Activated CD8-positive, alpha-beta memory T cell treated with anti-CD3 and anti-CD28 coated beads for 4 hours (primary cell): Measurements from ENCODE around the gene IFITM2.
"Not testable (repeated sequence)": the region's sequence is repeated elsewhere in the genome, so short reads cannot be mapped to it uniquely, and the experiment has no call there.

ENCODE experiments used
- DNase-seq, 2 donors: peaks; one replicate each; pipeline ENCODE4 v3.0.0-alpha.2; 2020; ENCODE audit warnings: low read depth in 2 of 2

IFITM2 gene

GRCh38 chr11:325796-326591 is 18.4 kb downstream of the IFITM2 start:
- DNase-seq: no peak

- no peak for DNase-seq
Measured at GRCh38 chr11:326592-326841, 18.9 kb downstream of the IFITM2 start.

GRCh38 chr11:326842-327580 is 19.4 kb downstream of the IFITM2 start:
- DNase-seq: no peak

- DNase-seq: no peak
Measured at GRCh38 chr11:327581-327923, 19.9 kb downstream of the IFITM2 start.

DNA sequence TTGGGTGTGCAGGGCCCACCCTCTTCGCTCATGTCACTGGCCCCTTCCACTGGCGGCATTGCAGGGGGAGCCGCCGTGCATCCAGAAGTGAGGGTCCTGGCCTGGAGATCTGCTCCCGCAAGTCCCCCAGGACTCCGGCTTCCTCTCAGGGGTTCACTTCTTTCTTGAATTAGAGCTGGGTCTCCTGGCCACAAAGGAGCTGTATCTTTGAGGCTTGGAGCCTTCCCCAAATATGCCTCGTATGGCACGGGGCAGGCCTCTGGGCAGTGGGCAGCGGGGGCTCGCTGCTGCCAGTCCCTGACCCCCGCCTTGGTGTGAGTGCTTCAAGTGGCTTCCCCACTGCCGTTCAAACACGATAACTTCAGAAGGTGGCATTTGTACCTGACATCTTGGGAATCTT is 20.4 kb downstream of the IFITM2 start:
- DNase-seq: no peak

DNA sequence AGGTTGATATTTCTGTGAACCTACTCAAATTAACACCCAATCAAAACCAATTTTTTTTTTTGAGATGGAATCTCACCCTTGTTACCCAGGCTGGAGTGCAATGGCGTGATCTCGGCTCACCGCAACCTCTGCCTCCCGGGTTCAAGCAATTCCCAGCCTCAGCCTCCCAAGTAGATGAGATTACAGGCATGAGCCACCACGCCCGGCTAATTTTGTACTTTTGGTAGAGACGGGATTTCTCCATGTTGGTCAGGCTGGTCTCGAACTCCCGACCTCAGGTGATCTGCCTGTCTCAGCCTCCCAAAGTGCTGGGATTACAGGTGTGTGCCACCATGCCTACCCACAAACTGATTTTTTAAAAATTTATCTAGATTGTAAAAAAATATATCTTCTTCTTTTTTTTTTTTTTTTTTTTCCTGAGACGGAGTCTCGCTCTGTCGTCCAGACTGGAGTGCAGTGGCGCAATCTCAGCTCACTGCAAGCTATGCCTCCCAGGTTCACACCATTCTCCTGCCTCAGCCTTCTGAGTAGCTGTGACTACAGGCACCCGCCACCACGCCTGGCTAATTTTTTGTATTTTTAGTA is 21.0 kb downstream of the IFITM2 start:
- not testable (repeated sequence) for DNase-seq

- DNase-seq: no peak
Measured at GRCh38 chr11:329886-330253, 22.3 kb downstream of the IFITM2 start.

DNA sequence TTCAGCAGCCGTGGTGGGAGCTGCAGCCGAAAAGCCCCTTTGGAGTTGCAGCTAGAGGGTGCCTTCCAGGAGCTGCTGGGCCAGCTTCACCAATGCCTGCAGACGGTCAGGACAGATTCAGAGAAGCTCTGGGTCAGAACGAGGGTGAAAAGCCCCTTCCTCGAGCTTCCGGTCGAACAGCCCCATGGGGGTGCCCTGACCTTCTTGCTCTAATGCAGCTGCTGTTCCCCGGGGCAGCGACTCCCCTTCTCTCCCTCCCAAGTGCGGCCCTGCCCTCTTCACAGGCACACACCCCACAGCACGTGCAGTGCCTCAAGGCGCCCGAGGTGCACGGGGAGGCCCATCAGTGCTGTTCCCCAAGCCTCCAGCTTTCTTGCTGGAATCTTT is 22.7 kb downstream of the IFITM2 start:
- no peak for DNase-seq

GRCh38 chr11:330694-331357 is 23.2 kb downstream of the IFITM2 start:
- DNase-seq: no peak

GRCh38 chr11:331358-332060 is 23.9 kb downstream of the IFITM2 start:
- no peak for DNase-seq

- no peak for DNase-seq
Measured at GRCh38 chr11:332651-333480, 25.2 kb downstream of the IFITM2 start.

DNA sequence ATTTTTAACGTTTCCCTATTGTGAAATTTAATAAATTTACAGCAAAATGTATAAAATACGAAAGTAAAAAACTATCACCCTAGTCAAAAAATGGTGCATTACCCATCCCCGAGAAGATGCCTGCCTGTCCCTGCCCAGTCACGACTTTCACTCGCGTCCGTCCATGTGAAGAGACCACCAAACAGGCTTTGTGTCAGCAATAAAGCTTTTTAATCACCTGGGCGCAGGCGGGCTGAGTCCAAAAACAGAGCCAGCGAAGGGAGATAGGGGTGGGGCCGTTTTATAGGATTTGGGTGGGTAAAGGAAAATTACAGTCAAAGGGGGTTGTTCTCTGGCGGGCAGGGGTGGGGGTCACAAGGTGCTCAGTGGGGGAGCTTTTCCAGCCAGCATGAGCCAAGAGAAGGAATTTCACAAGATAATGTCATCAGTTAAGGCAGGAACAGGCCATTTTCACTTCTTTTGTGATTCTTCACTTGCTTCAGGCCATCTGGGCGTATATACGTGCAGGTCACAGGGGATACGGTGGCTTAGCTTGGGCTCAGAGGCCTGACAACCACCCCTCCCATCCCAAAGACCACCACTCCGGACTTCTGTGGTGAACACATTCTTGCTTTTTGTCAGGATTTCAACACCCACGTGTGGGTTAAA is 26.1 kb downstream of the IFITM2 start:
- DNase-seq: not testable (repeated sequence)

DNA sequence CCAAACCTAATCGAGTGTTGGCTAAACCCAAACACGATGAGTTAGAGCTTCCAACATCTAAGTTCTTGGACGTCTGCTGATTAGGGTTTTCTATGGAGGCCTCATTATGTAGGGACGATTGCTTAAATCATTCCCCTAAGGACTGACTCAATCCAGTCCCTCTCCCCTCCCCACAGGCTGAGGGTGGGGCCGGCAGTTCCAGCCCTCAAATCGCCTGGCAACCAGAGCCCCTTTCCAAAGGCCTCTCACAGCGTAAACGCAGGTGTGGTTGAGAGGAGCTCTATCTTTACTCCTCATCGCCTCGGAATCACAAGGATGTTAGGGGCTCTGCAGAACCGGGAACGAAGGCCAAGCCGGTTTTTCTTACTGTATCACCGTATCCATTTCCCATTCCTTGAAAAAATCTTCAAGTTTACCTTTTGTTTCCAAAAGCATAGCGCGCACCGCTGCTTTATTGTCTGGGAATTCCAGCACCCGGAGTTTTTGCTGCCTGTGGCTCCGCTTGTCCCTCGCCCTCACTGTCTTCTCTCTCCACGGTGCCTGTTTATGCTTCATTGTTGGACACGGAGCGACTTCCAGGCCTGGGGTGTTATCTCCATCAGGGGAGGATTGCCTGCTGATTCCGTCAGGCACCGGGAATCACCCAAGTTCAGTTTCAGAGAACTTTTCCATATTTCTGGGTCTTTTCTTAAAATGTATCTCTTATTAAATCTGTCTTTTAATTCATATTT is 26.8 kb downstream of the IFITM2 start:
- no peak for DNase-seq

- no peak for DNase-seq
Measured at GRCh38 chr11:335779-336658, 28.4 kb downstream of the IFITM2 start.

GRCh38 chr11:336659-337198 is 29.1 kb downstream of the IFITM2 start:
- DNase-seq: no peak

DNA sequence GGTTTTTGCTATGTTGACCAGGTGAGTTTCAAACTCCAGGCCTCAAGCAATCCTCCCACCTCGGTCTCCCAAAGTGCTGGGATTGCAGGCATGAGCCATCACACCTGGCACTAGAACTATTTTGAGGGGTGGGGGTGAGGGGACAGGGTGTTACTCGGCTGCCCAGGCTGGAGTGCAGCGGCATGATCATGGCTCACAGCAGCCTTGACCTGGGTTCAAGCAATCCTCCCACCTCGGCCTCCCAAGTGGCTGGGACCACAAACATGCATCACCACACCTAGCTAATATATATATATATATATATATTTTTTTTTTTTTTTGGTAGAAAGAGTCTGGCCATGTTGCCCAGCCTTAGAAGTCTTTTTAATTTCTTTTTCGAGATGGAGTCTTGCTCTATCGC is 30.1 kb downstream of the IFITM2 start:
- no peak for DNase-seq

- no peak for DNase-seq
Measured at GRCh38 chr11:339963-340362, 32.3 kb downstream of the IFITM2 start.

- no peak for DNase-seq
Measured at GRCh38 chr11:340539-341512, 33.2 kb downstream of the IFITM2 start.
